Activated CD8-positive, alpha-beta memory T cell treated with anti-CD3 and anti-CD28 coated beads, Interleukin-2, amount 10 ng/mL, durations not matched to agents 7 days and 5 days (primary cell): ENCODE measurements around the gene POLR3H. TPM values are rescaled to one million over a fixed set of nuclear protein-coding genes. Genes with fewer than 3 reads are reported as not detected.
A peak's percentile ranks its signal among the peaks of the same experiment; 100 is the strongest.

Source experiments
- ATAC-seq: fragments of 150-1000 bp; cut with Tn5 transposase; one replicate; pipeline ENCODE4 v1.10.0; 2021; ENCODE audit warnings: moderate library complexity
- CTCF ChIA-PET: fragments of 350-600 bp; sonication (Branson Sonifier 250); formaldehyde crosslinking; loops from one replicate; lab custom pipeline; 2021; ENCODE audit warnings: antibody characterized with exemption; lab: Charles Lee
- DNase-seq: peaks from one replicate; pipeline ENCODE4 v3.0.0-alpha.2; 2020
- H3K27ac Mint-ChIP-seq: one replicate; pipeline ENCODE4 v1.8.0; 2021; ENCODE audit warnings: mild to moderate bottlenecking, mixed read lengths
- H3K27me3 Mint-ChIP-seq: one replicate; pipeline ENCODE4 v1.8.0; 2021; ENCODE audit warnings: mixed read lengths
- H3K36me3 Mint-ChIP-seq: one replicate; pipeline ENCODE4 v1.8.0; 2021; ENCODE audit warnings: mild to moderate bottlenecking, mixed read lengths
- H3K4me1 Mint-ChIP-seq: one replicate; pipeline ENCODE4 v1.8.0; 2021; ENCODE audit warnings: mixed read lengths
- H3K4me3 Mint-ChIP-seq: one replicate; pipeline ENCODE4 v1.8.0; 2021; ENCODE audit warnings: mild to moderate bottlenecking, moderate library complexity, mixed read lengths
- H3K9me3 Mint-ChIP-seq: one replicate; pipeline ENCODE4 v1.8.0; 2022; ENCODE audit warnings: low read depth, mixed read lengths
- total RNA-seq, 2 experiments: library from RNA; stranded (reverse); gene quantifications; one replicate each; pipeline ENCODE4 v1.2.3, GENCODE V29; 2021

POLR3H gene
- total RNA-seq, 2 experiments from 2014 or later, result 32.4 to 43.7 TPM

- no peak for ATAC-seq
- no peak overlapping the region for H3K4me3 Mint-ChIP-seq
- no peaks in the 10 kb centered on the region for H3K9me3 Mint-ChIP-seq
- no peak overlapping the region for H3K27ac Mint-ChIP-seq
- peaks cover 40% of the 10 kb centered on the region for H3K4me1 Mint-ChIP-seq
- CTCF ChIA-PET, result interaction anchor here (0.6 to 1.4 kb wide), 2 partner anchors 126 to 639 kb away, joined by 3 read pairs; no protein-coding TSS in a partner anchor
- peaks cover 2% of the 10 kb centered on the region for H3K36me3 Mint-ChIP-seq
- DNase-seq, result no peak
- H3K27me3 Mint-ChIP-seq, result no peaks in the 10 kb centered on the region
Observed at GRCh38 chr22:41540365-41540764, 3.9 kb downstream of the POLR3H start.

- H3K9me3 Mint-ChIP-seq, result no peaks in the 10 kb centered on the region
- CTCF ChIA-PET, result interaction anchor here (0.6 kb wide), 1 partner anchor 639 kb away, joined by 3 read pairs; no protein-coding TSS in a partner anchor
- peaks cover 36% of the 10 kb centered on the region for H3K4me1 Mint-ChIP-seq
- peaks cover 5% of the 10 kb centered on the region for H3K36me3 Mint-ChIP-seq
- H3K27ac Mint-ChIP-seq, result peak overlapping the region; percentile 35
- DNase-seq (no peak), ATAC-seq (no peak)
- no peaks in the 10 kb centered on the region for H3K27me3 Mint-ChIP-seq
- no peak overlapping the region for H3K4me3 Mint-ChIP-seq
Observed at GRCh38 chr22:41540006-41540315, 4.3 kb downstream of the POLR3H start.

GRCh38 chr22:41539146-41540005, 4.9 kb downstream of the POLR3H start:
- Mint-ChIP-seq H3K27ac (no peak overlapping the region), H3K36me3 (peaks cover 6% of the 10 kb centered on the region), H3K9me3 (no peaks in the 10 kb centered on the region), H3K4me3 (no peak overlapping the region), H3K4me1 (peaks cover 30% of the 10 kb centered on the region), H3K27me3 (no peaks in the 10 kb centered on the region)
- ATAC-seq (no peak), DNase-seq (no peak)
- CTCF ChIA-PET, result interaction anchor here (0.6 to 1.1 kb wide), 3 partner anchors 8 to 638 kb away, joined by 3 to 4 read pairs (median 3); no protein-coding TSS in a partner anchor

GRCh38 chr22:41538583-41538982, 5.7 kb downstream of the POLR3H start:
- H3K27me3 Mint-ChIP-seq, result no peaks in the 10 kb centered on the region
- no peak overlapping the region for H3K27ac Mint-ChIP-seq
- peaks cover 25% of the 10 kb centered on the region for H3K4me1 Mint-ChIP-seq
- no peak overlapping the region for H3K4me3 Mint-ChIP-seq
- peaks cover 4% of the 10 kb centered on the region for H3K36me3 Mint-ChIP-seq
- ATAC-seq (no peak), DNase-seq (no peak)
- CTCF ChIA-PET, result interaction anchor here (1.1 to 2.1 kb wide), 3 partner anchors 8 to 135 kb away, joined by 3 to 7 read pairs (median 4); no protein-coding TSS in a partner anchor
- H3K9me3 Mint-ChIP-seq, result no peaks in the 10 kb centered on the region

- ATAC-seq, result no peak
- CTCF ChIA-PET, result interaction anchor here (1.1 to 2.1 kb wide), 2 partner anchors 10 to 133 kb away, joined by 5 to 7 read pairs; no protein-coding TSS in a partner anchor
Observed at GRCh38 chr22:41537203-41537602, 7.1 kb downstream of the POLR3H start.

GRCh38 chr22:41535244-41535643, 9.0 kb downstream of the POLR3H start:
- H3K27ac Mint-ChIP-seq, result no peak overlapping the region
- no peak for DNase-seq
- H3K36me3 Mint-ChIP-seq, result peaks cover 6% of the 10 kb centered on the region
- CTCF ChIA-PET, result interaction anchor here (1.3 to 1.5 kb wide), 3 partner anchors 10 to 133 kb away, joined by 4 read pairs; partner anchors contain the start of gene ACO2
- no peak overlapping the region for H3K4me3 Mint-ChIP-seq
- H3K4me1 Mint-ChIP-seq, result no peaks in the 10 kb centered on the region
- no peaks in the 10 kb centered on the region for H3K9me3 Mint-ChIP-seq
- ATAC-seq, result no peak
- H3K27me3 Mint-ChIP-seq, result no peaks in the 10 kb centered on the region

More at GRCh38 chr22:41537203-41537602, 7.1 kb downstream of the POLR3H start:
- Mint-ChIP-seq H3K9me3 (no peaks in the 10 kb centered on the region), H3K4me1 (peaks cover 13% of the 10 kb centered on the region), H3K27me3 (no peaks in the 10 kb centered on the region), H3K27ac (no peak overlapping the region), H3K36me3 (peaks cover 4% of the 10 kb centered on the region), H3K4me3 (no peak overlapping the region)
- no peak for DNase-seq

- ATAC-seq (no peak), DNase-seq (no peak)
- Mint-ChIP-seq H3K9me3 (no peaks in the 10 kb centered on the region), H3K27me3 (no peaks in the 10 kb centered on the region), H3K4me3 (no peak overlapping the region), H3K4me1 (no peaks in the 10 kb centered on the region), H3K27ac (no peak overlapping the region), H3K36me3 (peaks cover 6% of the 10 kb centered on the region)
- CTCF ChIA-PET, result interaction anchor here (0.7 kb wide), 1 partner anchor 44 kb away, joined by 3 read pairs; no protein-coding TSS in a partner anchor
Observed at GRCh38 chr22:41534219-41534618, 10.1 kb downstream of the POLR3H start.

- Mint-ChIP-seq H3K27me3 (no peaks in the 10 kb centered on the region), H3K36me3 (peaks cover 13% of the 10 kb centered on the region), H3K4me3 (no peak overlapping the region), H3K4me1 (no peaks in the 10 kb centered on the region), H3K9me3 (no peaks in the 10 kb centered on the region), H3K27ac (peak overlapping the region; percentile 24)
- peak; percentile 89 for ATAC-seq
- CTCF ChIA-PET, result interaction anchor here (0.9 to 2.1 kb wide), 10 partner anchors 8 to 152 kb away, joined by 4 to 18 read pairs (median 5); partner anchors contain the start of gene TEF
- peak; percentile 79 for DNase-seq
Observed at GRCh38 chr22:41532908-41533825, 11.1 kb downstream of the POLR3H start.

GRCh38 chr22:41531715-41532477, 12.4 kb downstream of the POLR3H start:
- Mint-ChIP-seq H3K4me3 (no peak overlapping the region), H3K27me3 (no peaks in the 10 kb centered on the region), H3K9me3 (no peaks in the 10 kb centered on the region), H3K27ac (no peak overlapping the region), H3K36me3 (peaks cover 13% of the 10 kb centered on the region), H3K4me1 (no peaks in the 10 kb centered on the region)
- ATAC-seq, result no peak
- CTCF ChIA-PET, result interaction anchor here (0.9 to 2.1 kb wide), 5 partner anchors 13 to 150 kb away, joined by 5 to 7 read pairs (median 5); partner anchors contain the start of gene TEF
- DNase-seq, result no peak

GRCh38 chr22:41530890-41531714, 13.2 kb downstream of the POLR3H start:
- Mint-ChIP-seq H3K4me3 (no peak overlapping the region), H3K27ac (no peak overlapping the region)
- CTCF ChIA-PET, result interaction anchor here (1.4 kb wide), 1 partner anchor 127 kb away, joined by 7 read pairs; no protein-coding TSS in a partner anchor

GRCh38 chr22:41528938-41529561, 15.2 kb downstream of the POLR3H start:
- H3K27ac Mint-ChIP-seq, result peak overlapping the region; percentile 1
- no peak overlapping the region for H3K4me3 Mint-ChIP-seq
- H3K36me3 Mint-ChIP-seq, result peaks cover 12% of the 10 kb centered on the region
- no peaks in the 10 kb centered on the region for H3K27me3 Mint-ChIP-seq
- peaks cover 13% of the 10 kb centered on the region for H3K4me1 Mint-ChIP-seq
- no peaks in the 10 kb centered on the region for H3K9me3 Mint-ChIP-seq
- ATAC-seq, result no peak
- no peak for DNase-seq
- CTCF ChIA-PET, result interaction anchor here (0.6 to 3.9 kb wide), 2 partner anchors 11 to 99 kb away, joined by 3 to 23 read pairs; no protein-coding TSS in a partner anchor

More at GRCh38 chr22:41530890-41531714, 13.2 kb downstream of the POLR3H start:
- ATAC-seq (no peak), DNase-seq (no peak)
- Mint-ChIP-seq H3K9me3 (no peaks in the 10 kb centered on the region), H3K36me3 (peaks cover 15% of the 10 kb centered on the region), H3K27me3 (no peaks in the 10 kb centered on the region), H3K4me1 (peaks cover 3% of the 10 kb centered on the region)
